Stimulated activated CD8-positive, alpha-beta memory T cell treated with anti-CD3 and anti-CD28 coated beads, Interleukin-7, amount 100 ng/mL, for 48 hours (primary cell): ENCODE results near the gene UGT1A1.
A peak's percentile ranks its signal among the peaks of the same experiment; 100 is the strongest.

Experiments
- DNase-seq, 2 donors: peaks; one replicate each; pipeline ENCODE4 v3.0.0-alpha.2; 2020; ENCODE audit warnings: low read depth in 1 of 2; ENCODE audit errors: extremely low read depth in 1 of 2

The UGT1A1 gene

GRCh38 chr2:233794128-233794658 lies 34.1 kb downstream of the UGT1A1 start:
- DNase-seq: no peak

- DNase-seq: no peak
These were observed 35.7 kb downstream of the UGT1A1 start for GRCh38 chr2:233795735-233796171.

DNA sequence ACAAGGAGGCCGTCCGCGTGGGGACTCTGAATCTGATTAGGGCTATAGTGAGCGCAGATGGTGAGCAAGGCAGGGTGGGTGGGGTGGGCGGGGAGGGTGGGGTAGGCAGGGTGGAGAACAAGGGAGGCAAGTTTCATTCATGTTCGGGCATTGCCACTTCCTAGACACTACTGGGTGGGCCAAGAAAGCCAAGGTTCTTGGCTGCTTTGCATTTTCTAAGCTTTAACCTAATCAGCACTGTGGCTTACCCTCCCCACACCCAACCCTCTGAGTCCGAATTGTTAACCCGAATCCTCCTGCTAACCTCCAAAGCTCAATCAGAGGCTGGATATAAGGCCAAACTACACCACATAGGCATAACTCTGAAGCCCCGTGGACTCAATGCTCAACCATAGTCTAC lies 36.2 kb downstream of the UGT1A1 start:
- no peak for DNase-seq

GRCh38 chr2:233798335-233799086 lies 38.4 kb downstream of the UGT1A1 start:
- DNase-seq: no peak

DNA sequence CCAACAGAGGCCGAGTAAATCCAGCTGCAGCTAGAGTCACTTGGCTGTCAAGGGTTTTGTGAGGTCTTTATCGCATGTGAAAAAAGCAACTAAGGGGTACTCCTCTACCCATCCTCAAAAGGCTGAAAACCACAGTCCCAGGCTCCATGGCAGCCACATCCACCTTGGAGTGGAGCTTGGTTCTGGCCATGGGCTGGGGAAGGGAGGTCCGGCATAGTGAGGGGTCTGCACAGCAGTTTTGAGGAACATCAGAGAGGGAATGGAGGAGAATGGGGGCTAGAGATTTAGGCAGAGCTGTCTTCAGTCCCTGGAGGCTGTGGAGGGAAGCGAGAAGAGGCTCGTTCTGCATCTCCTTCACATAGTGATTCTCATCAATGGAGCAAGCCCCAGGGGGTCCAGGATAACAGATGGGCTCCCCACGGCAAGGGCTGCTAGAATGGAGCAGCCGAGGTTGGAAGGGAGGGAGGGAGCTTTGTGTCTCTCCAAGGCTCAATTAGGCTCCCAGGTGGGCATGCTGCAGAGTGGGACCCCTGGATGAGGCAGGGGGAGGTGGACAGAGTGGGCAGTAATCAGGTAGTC lies 39.1 kb downstream of the UGT1A1 start:
- DNase-seq: no peak

GRCh38 chr2:233799716-233800115 lies 39.6 kb downstream of the UGT1A1 start:
- no peak for DNase-seq

- DNase-seq: no peak
These were observed 40.1 kb downstream of the UGT1A1 start for GRCh38 chr2:233800208-233800607.

DNA sequence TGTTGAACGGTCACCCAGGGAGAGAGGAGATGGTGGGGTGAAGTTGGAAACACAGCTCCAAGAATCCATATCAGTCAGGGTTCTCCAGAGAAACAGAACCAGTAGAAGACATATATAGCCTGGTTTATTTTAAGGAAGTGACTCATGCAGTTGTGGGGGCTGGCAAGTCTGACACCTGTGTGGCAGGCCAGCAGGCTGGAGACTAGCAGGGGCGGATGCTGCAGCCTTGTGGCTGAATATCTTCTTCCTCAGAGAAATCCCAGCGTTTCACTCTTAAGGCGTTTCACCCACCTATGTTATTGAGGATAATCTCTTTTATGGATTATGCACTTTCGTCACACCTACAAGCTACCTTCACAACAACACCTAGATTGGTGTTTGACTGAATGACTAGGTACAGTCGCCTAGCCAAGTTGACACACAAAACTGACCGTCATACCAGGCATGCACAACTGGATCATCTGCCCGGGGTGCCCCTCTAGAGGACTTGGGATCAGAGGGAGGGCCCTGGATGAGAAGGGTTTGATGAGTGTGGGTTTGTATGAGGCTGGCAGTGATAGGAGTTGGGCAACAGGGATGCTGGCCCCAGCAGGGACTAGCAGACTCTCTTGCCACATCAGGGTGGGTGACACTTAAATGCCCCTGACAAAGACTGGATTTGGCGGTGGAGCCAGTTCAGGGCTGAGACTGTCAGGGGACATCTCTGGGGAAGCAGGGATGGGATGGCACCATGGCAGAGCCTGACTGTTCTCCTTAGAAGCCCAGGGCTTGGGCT lies 41.5 kb downstream of the UGT1A1 start:
- peak in 1 of 2 donors; percentile 21 for DNase-seq

GRCh38 chr2:233802132-233802815 lies 42.2 kb downstream of the UGT1A1 start:
- DNase-seq: no peak

DNA sequence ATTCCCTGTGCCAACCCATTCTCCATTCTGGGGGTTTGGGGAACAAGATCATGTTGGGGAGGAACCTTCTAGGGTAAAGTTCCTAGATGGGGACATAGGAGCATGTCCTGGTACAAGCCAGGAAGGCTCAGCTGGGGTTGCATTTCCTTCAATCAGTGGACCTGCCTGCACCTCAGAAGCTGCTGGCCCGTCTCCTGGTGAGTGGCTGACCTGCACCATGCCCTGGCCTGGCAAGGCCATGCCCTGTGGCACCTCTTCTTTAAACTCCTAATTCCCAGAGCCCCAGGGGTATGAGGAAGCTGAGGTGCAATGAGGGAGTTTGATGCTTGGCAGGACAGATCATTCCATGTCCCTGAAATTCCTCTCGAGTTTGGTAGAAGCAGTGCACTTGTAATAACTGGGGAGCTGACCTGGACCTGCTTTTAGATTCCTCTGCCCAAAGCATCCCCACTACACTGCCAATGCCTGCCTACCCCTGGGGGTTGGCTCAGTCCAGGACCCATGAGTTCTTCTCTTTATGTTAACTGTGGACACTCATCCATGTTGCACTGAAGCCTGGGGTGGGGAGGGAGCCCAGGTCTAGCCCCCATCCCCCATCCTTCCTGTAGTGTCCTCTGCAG lies 43.3 kb downstream of the UGT1A1 start:
- DNase-seq: no peak

DNA sequence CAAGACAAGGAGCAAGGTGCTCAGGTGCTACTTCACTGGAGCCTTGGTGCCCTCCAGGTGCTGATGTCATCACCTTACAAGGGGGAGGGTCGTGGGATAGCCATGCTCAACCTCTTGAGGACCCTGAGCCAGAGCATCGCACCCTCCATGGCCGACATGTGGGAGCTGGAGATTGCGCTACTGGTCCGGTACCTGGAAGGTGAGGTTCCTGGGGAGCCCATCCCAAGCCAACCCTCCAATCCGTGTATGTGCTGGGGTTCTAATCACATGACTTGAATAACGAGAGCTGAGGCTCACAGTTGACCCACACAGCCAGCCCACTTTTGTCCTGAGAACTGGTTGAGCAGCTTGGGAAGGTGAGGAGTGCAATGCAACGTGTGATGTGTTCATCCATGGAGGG lies 43.9 kb downstream of the UGT1A1 start:
- no peak for DNase-seq

- DNase-seq: no peak
These were observed 47.3 kb downstream of the UGT1A1 start for GRCh38 chr2:233807215-233807865.

DNA sequence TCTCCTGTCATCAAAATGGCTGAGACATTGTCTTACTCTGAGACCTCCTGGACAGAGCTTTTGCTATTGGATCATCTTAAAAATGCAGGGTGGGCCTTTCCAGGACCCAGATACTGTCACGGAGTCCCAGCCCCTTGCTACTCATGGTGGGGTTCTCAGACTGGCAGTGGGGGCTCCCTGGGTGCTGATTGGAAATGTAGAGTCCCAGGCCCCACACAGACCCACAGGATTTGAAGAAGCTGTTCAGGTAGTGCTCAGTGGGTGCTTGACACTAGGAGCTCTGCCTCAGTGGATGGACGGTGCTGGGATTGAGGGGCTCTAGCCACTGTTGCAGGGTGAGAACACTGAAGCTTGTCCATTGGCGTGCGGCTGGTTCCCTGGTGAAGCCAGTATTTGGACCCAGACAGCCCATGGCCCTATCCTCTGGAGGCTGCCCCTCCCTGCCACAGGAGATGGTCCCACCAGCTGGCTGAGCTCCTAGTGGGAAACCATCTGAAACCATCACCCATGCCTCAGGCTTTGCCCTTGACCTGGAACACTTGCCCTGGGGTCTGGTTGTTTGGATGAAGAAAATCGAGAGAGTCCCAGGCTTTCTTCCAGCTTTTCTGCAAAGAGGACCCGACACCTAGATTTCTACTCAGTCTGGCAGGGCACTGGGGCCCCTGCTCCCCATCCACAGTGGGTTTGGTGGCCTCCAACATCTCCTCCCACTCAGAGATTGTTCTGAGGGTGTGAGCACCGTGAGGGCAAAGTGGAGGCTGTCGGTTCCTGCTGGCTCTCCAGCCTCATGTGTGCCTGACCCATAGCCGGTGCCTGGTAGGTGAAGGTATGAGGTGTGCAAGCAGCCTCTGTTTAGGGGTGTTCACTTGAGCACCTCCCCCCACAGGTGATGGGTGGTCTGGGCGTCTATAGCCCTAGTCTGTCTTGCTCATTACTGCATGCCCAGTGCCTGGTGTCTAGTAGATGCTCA lies 48.2 kb downstream of the UGT1A1 start:
- no peak for DNase-seq

DNA sequence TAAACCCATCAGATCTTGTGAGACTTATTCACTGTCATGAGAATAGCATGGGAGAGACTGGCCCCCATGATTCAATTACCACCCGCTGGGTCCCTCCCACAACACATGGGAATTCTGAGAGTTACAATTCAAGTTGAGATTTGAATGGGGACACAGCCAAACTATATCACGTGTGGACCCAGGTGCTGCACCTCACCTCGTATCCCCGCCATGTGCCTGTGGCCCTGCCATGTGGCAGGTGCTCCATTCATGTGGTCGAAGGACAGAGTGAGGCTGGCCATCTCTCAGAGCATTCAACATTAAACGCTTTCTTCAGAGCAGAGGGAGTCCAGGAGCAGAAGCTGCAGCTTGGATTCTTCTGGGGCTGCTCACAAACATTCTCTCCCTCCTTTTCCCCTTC lies 50.3 kb downstream of the UGT1A1 start:
- DNase-seq: no peak

- DNase-seq: no peak
These were observed 51.0 kb downstream of the UGT1A1 start for GRCh38 chr2:233811087-233811486.

GRCh38 chr2:233811732-233812131 lies 51.7 kb downstream of the UGT1A1 start:
- DNase-seq: no peak

DNA sequence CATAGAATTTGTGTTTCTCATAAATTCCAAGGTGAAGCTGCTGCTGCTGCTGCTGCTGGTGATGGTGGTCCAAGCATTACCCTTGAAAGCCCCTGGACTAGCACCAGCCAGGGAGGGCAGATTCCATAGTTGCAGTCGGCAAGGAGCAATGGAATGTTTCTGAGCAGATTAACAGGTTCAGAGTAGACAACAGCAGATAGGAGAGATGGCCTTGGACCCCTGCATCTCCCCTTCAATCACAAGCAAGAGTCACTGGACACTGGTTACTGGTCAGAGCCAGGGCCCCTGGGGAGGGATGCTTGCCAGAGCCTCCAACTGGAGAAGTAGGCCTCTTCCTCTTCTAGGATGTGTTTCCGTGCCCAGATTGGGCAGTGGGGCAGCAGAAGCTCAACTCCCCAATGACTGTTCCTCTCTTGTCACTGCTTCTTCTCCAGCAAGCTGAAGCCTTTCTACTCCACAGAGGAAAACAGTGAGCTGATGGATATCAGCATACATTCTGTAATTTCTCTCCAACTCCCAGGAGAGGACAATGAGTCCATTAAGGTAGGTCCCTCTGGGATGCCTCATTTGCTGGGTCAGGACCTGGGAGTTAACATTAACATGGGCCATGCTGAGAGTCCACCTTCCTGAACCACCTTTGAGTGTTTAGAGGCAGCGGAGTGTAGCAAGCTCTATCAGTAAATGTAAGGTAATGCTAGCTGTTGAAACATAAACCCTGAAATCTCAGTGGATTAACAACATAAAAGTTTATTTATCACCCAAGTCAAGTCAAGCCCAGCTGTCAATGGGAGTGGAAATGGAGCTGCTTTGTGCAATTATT lies 53.4 kb downstream of the UGT1A1 start:
- DNase-seq: no peak
